ENCODE results near the gene LAMA5. TPM values are rescaled to one million over a fixed set of nuclear protein-coding genes. Genes with fewer than 3 reads are reported as not detected.

The LAMA5 gene
- total RNA-seq, 1 experiment from 2014 or later = 28.3 TPM

DNA sequence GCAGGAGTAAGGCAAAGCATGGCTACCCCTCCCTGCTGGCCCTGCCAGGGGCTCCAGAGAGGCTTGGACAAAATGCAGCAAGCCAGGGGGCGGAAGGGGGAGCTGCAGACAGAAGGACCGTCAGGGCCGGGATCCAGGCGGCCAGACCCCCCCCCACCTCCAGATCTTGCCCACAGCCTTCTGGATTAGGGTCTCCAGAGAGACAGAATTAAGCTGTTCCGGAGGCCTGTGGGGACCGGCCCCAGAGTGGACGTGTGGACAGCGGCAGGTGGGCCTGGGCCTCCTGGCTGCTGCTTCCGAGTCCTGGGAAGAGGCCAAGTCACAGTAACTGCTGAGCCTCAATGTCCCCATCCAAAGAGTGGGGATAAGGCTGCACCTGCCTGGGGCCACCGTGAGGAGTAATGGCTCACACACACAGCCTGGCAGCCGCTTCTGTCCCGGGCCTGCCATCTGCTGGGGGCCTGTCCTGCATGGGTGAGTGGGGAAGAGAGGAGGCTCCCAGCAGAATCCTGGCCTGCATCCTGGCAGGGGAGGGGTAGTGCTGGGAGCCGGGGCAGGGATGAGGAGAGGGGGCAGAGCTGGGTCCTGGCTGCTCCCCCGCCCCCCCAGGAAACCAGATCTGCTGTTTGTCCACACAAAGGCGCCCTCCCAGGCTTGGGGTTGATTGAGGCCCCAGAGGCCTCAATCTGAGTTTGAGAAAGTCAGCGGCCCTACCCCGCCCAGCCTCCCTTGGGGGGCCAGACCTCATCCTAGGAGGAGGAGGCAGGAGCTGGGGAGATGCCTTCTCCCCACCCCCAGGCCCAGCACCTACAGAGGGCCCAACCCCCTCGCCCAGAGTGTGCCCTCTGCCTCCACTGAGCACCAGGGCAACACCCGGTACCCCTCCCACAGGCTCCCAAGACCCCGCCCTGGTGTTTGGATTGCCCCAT is 3.9 kb downstream of the LAMA5 start:
- in situ Hi-C loops (cut with HindIII; ENCODE audit: low sequenced_read_pairs) = no loop called here
- peak; percentile 65 for DNase-seq (ENCODE audit: low spot score)

DNA sequence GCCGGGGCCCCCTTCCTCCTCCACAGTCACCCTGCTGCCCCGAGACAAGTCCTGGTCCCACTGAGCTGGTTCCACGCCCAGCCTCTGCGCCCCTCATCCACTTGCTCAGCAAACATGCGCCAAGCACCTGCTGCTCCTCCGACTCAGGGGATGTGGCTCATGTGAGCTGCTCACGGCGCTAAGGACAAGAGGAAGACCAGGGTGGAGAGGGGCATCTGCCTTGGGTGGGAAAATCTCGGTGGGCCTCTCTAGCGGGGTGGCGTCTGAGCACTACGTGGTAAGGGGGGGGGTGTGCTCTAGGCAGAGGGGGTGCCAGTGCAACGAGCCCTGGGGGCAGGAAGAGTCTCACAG is 4.5 kb downstream of the LAMA5 start:
- peak; percentile 10 for DNase-seq (ENCODE audit: low spot score)
- in situ Hi-C loops (cut with HindIII; ENCODE audit: low sequenced_read_pairs) = no loop called here

DNA sequence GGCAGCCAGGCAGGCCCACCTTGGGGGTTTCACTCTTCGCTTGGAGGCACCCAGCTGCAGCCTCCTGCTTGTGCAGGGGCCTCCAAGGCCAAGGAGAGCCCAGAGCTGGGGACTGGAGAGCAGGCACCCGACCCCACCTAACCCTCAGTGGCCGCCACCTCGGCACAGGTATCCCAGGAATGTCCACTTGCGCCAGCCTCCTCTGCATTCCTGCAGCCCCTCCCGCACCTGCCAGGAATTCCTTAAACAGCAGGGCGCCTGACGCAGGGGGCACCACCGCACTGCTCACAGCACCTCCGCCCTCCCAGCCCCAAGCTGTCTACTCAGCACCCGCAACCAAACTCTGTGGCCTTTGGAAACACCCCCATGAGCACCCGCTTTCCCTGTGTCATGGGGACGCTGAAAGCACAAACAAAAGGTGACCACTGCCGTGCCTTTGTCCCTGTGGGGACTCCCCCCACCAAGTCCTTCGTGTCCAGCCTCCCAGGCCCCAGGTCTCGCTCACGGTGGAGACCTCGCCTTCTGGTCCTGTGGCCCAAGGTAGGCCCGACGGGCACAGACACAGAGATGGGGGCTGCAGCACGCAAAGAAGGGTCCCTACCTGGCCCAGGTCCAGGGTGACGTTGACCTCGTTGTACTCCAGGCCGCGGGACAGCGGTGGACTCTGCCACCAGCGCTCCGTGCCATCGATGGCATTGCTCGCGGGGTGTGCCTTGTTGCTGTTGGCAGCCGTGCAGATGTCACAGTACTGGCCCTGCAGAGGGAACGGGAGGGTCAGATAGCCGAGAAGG is 5.1 kb downstream of the LAMA5 start:
- DNase-seq (ENCODE audit: low spot score) = peak; percentile 4
- in situ Hi-C loops (cut with HindIII; ENCODE audit: low sequenced_read_pairs) = no loop called here

DNA sequence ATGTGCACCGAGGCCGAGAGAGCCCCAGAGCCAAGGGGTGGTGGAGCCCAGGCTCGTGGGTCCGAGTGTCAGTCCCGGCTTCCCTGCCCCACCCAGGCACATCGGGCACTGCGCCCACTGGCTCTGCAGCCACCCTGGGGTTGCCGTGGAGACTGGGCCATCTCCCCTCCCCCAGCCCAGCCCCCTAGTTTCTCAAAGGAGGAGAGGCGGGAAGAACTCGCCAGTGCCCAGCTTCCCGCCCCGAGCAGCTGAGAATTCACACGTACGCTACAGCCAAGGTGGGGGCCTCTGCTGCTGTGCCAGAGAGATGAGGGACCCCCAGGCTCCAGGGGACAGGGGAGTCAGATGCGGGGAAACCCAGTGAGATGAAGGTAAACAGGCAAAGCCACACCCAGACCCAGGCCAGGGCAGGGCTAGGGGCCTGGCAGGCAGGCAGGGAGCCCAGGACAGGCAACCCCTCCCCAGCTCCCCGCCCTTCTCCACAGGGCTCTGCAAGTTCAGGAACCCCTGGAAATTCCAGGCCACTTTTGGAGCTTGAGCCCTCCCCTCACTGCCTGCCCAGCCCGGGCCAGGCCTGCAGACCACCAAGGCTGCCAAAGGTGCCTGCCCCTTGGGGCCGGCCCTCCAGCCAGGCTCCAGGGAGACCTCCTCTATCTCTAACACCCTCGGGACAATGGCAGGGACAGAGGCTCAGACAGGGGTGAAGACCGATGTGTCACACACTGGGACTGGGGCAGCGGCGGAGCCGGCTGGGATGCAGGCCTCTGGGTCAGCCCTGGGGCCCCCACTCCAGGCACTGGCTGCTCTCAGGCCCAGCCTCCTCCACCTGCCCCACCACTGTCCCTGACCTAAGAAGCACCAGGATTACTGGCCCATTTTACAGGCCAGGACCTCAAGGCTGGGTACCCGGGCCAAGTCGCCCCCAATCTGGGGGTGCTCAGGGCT is 6.0 kb downstream of the LAMA5 start:
- in situ Hi-C loops (cut with HindIII; ENCODE audit: low sequenced_read_pairs) = no loop called here
- DNase-seq (ENCODE audit: low spot score) = no peak

DNA sequence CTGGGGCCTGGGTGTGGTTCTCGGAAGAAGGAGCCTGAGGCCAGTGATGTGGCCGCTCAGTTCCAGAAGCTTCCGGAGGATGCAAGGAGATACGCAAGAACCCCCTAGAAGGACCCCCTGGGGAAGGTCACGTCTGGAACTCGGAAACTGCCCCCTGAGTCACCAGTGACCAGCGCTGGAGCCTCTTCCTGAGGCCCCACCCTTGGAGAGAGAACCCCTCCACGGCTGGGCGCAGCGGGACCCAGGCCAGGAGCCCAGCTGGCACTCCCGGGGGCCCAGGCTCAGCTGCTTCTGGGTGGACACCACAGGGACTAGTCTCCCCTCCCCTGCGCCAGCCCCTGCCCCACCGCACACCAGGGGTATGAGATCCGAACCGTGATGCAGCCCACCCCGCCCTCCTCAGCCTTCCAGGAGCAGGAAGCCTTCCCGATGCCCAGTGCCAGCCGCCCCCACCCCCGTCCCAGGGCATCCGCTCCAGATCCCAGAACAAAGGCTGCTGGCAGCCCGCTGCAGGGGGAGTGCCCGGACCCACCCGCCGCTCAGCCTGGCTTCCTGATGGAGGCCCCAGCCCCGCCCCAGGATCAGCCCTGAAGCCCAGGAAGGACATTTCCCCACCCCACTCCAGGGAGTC is 7.5 kb downstream of the LAMA5 start:
- in situ Hi-C loops (cut with HindIII; ENCODE audit: low sequenced_read_pairs) = no loop called here
- peak; percentile 10 for DNase-seq (ENCODE audit: low spot score)

DNA sequence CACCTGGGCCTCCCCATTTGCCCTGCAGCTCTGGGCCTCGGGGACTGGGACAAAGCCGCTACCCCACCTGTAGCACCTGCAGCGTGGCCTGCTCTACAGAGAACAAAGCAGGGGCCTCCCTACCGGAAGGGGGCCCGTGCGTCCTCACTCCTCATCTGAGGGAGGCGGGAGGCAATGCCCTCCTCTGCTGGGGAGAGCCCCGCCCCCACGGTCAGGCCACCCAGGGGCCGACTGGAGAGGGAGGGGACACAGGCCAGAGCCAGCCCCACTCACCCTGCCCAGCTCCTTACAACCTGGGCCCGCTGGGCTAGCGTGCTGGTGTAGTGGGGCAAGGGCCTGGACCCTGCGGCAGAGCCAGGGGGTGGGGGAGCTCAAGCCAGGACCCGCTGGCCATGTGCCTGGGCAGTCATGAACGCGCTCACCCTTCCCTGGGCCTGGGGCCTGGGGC is 8.0 kb downstream of the LAMA5 start:
- in situ Hi-C loops (cut with HindIII; ENCODE audit: low sequenced_read_pairs) = no loop called here
- DNase-seq (ENCODE audit: low spot score) = no peak

DNA sequence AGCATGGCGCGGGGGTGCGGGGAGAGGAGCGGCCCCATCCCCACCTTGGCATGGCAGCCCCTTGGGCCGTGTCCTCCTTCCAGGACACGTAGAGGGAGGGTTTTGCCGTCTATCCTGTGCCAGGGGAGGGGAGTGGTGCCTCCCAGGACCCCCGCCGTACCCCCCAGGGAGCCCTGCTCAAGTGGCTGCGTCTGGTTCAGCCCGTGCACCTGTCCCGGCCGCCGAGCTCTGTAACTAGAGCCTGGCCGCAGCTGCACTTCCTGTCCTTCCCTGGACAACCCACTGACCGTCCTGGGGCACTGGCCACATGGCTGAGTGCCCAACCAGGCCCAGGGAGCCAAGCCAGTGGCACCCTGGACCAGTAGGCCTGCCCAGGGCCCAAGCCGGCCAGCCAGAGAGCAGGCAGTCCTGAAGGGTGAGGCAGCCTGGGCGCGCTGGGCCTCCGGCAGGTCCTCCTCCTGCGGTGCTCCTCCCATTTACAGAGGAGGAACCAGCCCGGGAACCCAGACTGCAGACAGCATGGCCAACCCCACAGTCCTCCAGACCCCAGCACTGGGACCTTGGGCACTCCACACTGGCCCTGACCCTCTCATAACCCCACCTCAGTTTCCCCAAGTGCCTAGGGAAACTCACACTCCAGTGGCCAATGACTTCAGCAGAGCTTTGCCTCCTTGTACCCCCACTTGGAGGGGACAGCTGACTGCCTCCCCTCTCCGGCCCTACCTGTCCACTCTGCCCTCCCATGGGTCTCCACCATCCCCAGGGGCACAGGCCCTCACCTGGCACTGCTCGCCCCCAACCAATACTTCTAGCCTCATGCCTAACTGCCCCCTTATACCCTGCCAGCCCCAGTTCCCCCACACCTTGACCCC is 8.7 kb downstream of the LAMA5 start:
- peak; percentile 33 for DNase-seq (ENCODE audit: low spot score)
- in situ Hi-C loops (cut with HindIII; ENCODE audit: low sequenced_read_pairs) = no loop called here

DNA sequence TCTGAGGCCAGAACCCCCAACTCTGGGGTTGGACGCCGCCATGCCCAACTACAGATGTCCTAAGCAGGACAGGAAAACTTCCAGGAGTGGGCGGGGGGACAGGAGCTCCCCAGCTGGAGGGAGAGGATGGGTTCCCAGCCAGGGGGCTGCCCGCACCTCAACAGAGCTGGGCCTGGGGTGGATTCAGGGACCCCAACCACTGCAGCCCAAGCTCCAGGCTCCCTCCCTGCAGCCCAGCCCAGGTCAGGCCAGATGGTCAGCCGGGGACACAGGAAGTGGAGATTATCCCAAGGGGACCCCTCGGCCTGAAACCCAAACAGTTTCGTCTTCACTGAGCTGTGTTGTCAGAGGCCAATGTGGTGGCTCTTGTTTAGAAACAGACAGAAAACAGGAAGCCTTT is 9.4 kb downstream of the LAMA5 start:
- peak; percentile 20 for DNase-seq (ENCODE audit: low spot score)
- in situ Hi-C loops (cut with HindIII; ENCODE audit: low sequenced_read_pairs) = no loop called here

DNA sequence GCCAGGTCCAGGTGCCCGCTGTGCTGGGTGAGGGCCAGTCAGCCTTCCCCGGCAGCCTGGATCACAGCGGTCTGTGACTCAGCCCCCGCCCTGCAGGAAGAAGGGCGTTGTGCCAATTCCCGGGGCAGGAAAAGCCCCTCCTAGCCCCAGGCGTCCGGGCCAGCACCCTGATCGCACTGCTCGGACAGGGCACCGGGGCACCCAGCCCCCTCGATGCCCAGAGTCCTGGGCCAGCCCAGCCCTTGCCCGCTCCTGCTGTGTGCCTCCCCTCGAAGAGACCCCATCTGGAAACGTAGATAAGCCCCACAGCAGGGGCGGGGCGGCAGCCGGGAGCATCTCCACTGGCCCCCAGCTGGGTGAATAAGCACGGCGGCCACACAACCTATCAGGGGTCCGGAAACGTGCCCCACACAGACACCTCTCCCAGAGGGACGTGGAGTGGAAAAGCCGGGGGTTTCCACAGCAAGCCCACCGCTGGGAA is 9.9 kb downstream of the LAMA5 start:
- in situ Hi-C loops (cut with HindIII; ENCODE audit: low sequenced_read_pairs) = no loop called here
- peak; percentile 78 for DNase-seq (ENCODE audit: low spot score)

DNA sequence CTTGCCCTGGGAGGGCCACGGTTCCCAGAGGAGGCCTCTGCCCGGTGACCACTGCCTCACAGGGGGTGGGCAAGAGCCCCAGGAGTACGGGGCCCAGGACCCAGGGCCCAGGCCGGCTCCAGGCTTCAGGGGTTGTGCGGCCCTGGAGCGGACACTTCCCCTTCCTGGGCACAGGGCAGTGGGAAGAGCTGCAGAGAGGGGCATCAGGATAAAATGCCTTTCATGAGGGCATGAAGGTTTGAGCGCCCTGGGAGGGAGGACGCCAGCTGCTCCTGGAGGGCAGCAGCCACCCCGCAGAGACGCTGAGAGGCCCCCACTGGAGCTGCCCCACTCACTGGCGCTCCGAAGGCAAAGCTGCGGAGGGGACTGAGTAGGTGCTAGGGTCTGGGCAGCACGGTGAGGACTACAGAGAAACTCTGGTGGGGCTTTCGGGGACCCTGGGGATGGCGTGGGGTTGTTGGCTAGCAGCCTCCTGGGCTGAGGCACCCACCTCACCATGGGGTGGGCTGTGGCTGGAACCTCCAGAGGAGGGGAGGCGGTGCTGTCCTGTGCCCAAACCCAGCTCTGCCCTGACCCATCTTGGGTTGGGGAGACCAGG is 10.4 kb downstream of the LAMA5 start:
- in situ Hi-C loops (cut with HindIII; ENCODE audit: low sequenced_read_pairs) = no loop called here

DNA sequence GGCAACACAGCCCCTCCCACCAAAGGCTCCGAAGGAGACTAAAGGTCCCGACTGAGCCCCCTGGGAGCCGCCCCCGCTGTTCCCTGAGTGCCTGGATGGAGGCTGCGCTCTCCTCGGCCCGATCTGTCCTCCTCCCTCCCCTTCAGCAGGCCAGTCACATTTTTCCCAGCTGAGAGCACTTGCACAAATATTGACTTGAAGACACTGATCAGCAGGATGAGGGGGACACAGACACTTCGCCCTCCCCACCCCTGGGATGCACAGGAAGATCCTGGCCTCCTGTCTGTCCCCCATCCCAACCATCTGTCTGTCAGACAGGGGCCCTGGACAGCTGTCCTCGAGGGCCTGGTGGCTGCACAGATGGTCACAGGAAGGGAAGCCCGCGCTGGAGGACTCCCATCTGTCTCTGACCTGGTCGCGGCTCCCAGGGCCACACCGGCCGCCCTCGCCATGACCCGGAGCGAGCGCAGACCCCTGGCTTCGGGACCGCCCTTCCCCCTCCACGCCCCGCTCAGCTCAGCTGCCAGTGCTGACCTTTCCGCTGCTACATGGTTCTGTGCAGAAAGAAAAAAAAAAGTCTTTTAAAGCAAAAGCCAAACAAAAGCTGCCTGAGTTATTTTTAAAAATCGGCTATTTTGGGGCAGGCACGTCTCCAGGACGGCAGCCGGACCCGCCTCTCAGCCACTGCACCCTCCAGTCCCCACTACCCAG is 11.1 kb downstream of the LAMA5 start:
- DNase-seq (ENCODE audit: low spot score) = peak; percentile 78

More for the DNA sequence above, 10.4 kb downstream of the LAMA5 start:
- no peak for DNase-seq (ENCODE audit: low spot score)

DNA sequence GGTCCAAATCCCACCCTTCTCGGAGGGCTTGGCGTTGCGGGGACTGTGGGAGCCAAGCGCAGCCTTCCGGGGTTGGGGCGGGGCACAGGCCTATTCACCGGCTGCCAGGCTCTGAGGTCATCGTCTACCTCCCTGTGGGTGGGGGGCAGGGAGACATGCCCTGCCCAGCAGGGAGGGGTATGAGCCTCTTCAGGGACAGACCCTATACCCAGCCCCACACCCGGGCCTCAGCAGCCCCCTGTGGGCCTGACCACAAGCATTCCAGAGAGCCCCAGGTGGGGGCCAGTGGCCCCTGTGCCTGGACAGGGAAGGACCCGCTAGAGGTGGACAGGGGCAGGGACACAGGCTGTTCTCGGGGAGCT is 11.6 kb downstream of the LAMA5 start:
- in situ Hi-C loops (cut with HindIII; ENCODE audit: low sequenced_read_pairs) = no loop called here
- peak; percentile 26 for DNase-seq (ENCODE audit: low spot score)

More for the DNA sequence above, 11.1 kb downstream of the LAMA5 start:
- in situ Hi-C loops (cut with HindIII; ENCODE audit: low sequenced_read_pairs) = no loop called here

DNA sequence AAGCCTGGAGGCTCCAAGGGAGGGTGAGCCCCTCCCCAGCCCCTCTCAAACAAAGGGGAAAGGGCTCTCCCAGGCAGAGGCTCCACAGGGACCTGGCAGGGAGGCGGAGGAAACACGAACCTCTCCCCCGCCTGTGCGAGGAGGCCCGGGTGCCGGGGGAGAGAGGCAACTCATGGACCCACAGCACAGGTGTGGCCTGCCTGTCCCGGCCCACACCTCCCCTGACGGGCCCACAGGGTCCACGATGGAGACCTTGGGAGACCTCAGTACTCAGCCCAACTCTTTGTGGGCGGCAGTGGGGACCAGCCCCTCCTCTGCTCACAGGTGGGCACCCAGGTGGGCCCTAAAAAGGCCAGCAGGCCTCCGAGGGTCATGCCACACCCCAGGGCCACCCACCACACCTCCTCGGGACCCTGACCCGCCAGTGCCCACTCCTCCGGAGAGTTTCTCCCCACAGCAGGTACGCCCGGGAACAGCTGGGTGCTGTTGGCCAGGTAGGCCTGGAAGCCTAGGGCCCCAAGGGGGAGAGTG is 12.2 kb downstream of the LAMA5 start:
- in situ Hi-C loops (cut with HindIII; ENCODE audit: low sequenced_read_pairs) = no loop called here
- no peak for DNase-seq (ENCODE audit: low spot score)

DNA sequence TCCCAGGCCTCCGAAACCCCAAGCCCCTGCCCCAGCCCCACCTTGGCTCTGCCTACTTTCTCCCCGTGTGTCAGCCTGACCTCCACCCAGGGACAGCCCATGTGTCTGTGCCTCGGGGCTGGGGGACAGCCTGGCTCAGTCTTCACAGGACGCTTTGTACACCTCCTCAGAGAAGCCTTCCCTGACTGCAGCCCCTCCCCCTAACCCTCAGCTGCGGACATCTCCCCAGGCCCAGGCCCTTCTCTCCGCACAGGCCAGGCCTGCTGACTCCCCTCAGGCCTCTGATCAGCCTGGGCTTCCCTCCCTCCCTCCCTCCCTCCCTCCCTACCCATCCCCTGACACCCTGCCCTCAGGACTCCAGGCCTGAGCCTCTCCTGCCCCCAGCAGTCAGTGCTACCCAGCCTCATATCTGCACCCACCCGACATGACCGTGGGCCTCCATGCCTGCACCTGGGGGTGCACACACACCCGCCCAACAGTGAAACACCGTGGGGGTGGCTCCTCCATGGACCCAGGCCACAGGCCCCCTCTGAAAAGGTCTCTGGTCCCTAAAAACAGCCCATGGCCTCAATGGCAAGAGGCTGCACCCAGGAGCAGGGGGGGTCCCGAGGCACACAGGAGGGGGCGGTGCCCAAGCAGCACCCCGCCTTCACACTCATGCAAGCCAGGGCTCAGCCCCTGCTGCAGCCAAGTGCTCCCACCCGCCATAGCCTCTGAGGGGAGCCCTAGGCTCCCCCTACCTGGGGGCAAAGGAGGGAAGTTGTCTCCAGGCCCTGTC is 12.9 kb downstream of the LAMA5 start:
- DNase-seq (ENCODE audit: low spot score) = no peak
- in situ Hi-C loops (cut with HindIII; ENCODE audit: low sequenced_read_pairs) = no loop called here

DNA sequence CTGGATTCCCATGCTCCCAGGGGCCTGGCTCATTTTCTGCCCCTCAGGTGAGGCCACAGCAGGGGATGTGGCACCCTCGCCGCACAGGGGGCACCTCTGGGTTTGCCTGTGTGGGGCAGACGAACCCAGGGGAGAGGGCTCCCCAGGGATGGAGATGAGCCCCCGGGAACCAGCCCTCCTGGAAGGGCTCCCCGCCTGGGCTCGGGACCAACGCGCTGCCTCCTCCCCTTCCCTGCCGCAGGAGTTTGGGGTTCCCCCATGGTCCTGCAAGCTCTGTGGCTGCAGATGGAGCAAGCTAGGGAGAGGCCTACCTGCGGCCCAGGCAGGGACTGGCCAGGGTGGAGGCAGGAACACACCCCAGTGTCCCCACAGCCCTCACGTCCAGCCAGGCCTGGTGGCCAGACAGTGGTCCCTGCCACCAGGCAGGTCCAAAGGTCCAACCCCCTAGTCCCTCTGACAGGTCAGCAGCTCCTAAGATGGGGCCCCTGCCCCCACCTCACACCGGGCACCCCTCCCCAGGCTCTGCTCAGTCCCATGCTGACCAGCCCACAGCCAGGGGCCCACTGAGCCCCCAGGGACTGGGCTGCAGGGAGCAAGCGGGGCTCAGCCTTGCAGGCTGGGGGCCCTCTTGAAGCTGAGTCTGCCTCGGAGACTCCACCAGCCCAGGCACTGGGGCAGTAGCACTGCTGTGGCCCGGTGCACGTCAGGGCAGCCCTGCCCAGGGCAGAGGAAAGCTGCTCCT is 13.7 kb downstream of the LAMA5 start:
- no peak for DNase-seq (ENCODE audit: low spot score)
- in situ Hi-C loops (cut with HindIII; ENCODE audit: low sequenced_read_pairs) = no loop called here
